Measurements from ENCODE around the gene LSM2.

LSM2 gene

GRCh38 chr6:31815025-31815838 is 8.5 kb upstream of the LSM2 start, which contains the start of the genes HSPA1A and HSPA1L:
TSS of gene HSPA1A (plus strand) at chr6:31815543. CDS start at chr6:31815757, 214 bp downstream.
TSS of gene HSPA1L (minus strand) at chr6:31815283. CDS start at chr6:31811972, 3,311 bp downstream.
- Histone ChIP-seq H3K36me3 (replicated peaks; ENCODE audit: insufficient read depth, low read length) (no peaks in the 10 kb centered on the region), H3F3A (ENCODE audit: insufficient read depth, low read length) (no peaks in the 10 kb centered on the region; the same call in 1 of the 2 replicates), H3K4me1 (ENCODE audit: low read length) (peaks cover 22% of the 10 kb centered on the region), H3K9me3 (replicated peaks; ENCODE audit: insufficient read depth, low read length) (no peaks in the 10 kb centered on the region), H3K27me3 (replicated peaks; ENCODE audit: insufficient read depth, low read length) (no peaks in the 10 kb centered on the region), H3K9ac (ENCODE audit: low read length) (0 out of 2 replicates have a peak within 1 kb of the TSS, but pooled peaks have one; percentile 21), H3K4me3 (ENCODE audit: low read length) (peak within 1 kb of the TSS; percentile 48), H2AFZ (ENCODE audit: low read length) (peak within 1 kb of the TSS; percentile 72), H4K20me1 (ENCODE audit: insufficient read depth, low read length) (no peaks in the 10 kb centered on the region), H3K4me2 (ENCODE audit: low read depth, low read length) (peak within 1 kb of the TSS; percentile 55; the same call in 1 of the 2 replicates), H3K79me2 (ENCODE audit: low read length) (no peaks in the 10 kb centered on the region), H3K9me2 (replicated peaks; ENCODE audit: insufficient read depth, low read length) (no peaks in the 10 kb centered on the region), H3K27ac (ENCODE audit: low read length) (no peak within 1 kb of the TSS)
- no peak for DNase-seq
- TF ChIP-seq EZH2 (optimal IDR thresholded peaks at IDR 0.05; ENCODE audit: low read depth, low read length) = no peak
- no peak for TF ChIP-seq CTCF (IDR thresholded peaks at IDR 0.05; ENCODE audit: low read length)
- TF ChIP-seq EZH2phosphoT487 (IDR thresholded peaks at IDR 0.05; ENCODE audit: low read length) = no peak

- no peak for DNase-seq
- no peaks in the 10 kb centered on the region for H3K9me2 ChIP-seq (replicated peaks; ENCODE audit: insufficient read depth, low read length)
- no peaks in the 10 kb centered on the region for H3K79me2 ChIP-seq (ENCODE audit: low read length)
- no peaks in the 10 kb centered on the region for H3K9me3 ChIP-seq (replicated peaks; ENCODE audit: insufficient read depth, low read length)
- peaks cover 22% of the 10 kb centered on the region for H3K4me1 ChIP-seq (ENCODE audit: low read length)
- H3F3A ChIP-seq (ENCODE audit: insufficient read depth, low read length) = no peaks in the 10 kb centered on the region; the same call in 1 of the 2 replicates
- H3K4me2 ChIP-seq (ENCODE audit: low read depth, low read length) = peak overlapping the region; percentile 55; the same call in 1 of the 2 replicates
- no peak overlapping the region for H3K27ac ChIP-seq (ENCODE audit: low read length)
- no peaks in the 10 kb centered on the region for H4K20me1 ChIP-seq (ENCODE audit: insufficient read depth, low read length)
- no peaks in the 10 kb centered on the region for H3K36me3 ChIP-seq (replicated peaks; ENCODE audit: insufficient read depth, low read length)
- peak overlapping the region; percentile 72 for H2AFZ ChIP-seq (ENCODE audit: low read length)
- H3K27me3 ChIP-seq (replicated peaks; ENCODE audit: insufficient read depth, low read length) = no peaks in the 10 kb centered on the region
- H3K9ac ChIP-seq (ENCODE audit: low read length) = 0 out of 2 replicates have a peak overlapping the region, but pooled peaks have one; percentile 21
- no peak for TF ChIP-seq EZH2 (optimal IDR thresholded peaks at IDR 0.05; ENCODE audit: low read depth, low read length)
- no peak for TF ChIP-seq EZH2phosphoT487 (IDR thresholded peaks at IDR 0.05; ENCODE audit: low read length)
- TF ChIP-seq CTCF (IDR thresholded peaks at IDR 0.05; ENCODE audit: low read length) = no peak
- H3K4me3 ChIP-seq (ENCODE audit: low read length) = peak overlapping the region; percentile 48
Measured at GRCh38 chr6:31814677-31815024, 7.9 kb upstream of the LSM2 start.

- DNase-seq = no peak
- Histone ChIP-seq H3K4me1 (ENCODE audit: low read length) (peaks cover 22% of the 10 kb centered on the region), H3K4me3 (ENCODE audit: low read length) (no peak overlapping the region), H4K20me1 (ENCODE audit: insufficient read depth, low read length) (no peaks in the 10 kb centered on the region), H3K4me2 (ENCODE audit: low read depth, low read length) (peak overlapping the region; percentile 37; the same call in 1 of the 2 replicates), H3K9ac (ENCODE audit: low read length) (no peak overlapping the region), H3K79me2 (ENCODE audit: low read length) (no peaks in the 10 kb centered on the region), H3K9me3 (replicated peaks; ENCODE audit: insufficient read depth, low read length) (no peaks in the 10 kb centered on the region), H2AFZ (ENCODE audit: low read length) (no peak overlapping the region), H3K27me3 (replicated peaks; ENCODE audit: insufficient read depth, low read length) (no peaks in the 10 kb centered on the region), H3K27ac (ENCODE audit: low read length) (no peak overlapping the region), H3K9me2 (replicated peaks; ENCODE audit: insufficient read depth, low read length) (no peaks in the 10 kb centered on the region), H3K36me3 (replicated peaks; ENCODE audit: insufficient read depth, low read length) (no peaks in the 10 kb centered on the region), H3F3A (ENCODE audit: insufficient read depth, low read length) (no peaks in the 10 kb centered on the region; the same call in 1 of the 2 replicates)
- TF ChIP-seq EZH2 (optimal IDR thresholded peaks at IDR 0.05; ENCODE audit: low read depth, low read length) = no peak
Measured at GRCh38 chr6:31813465-31813849, 6.7 kb upstream of the LSM2 start.
